Left colon (tissue), 2 donors: ENCODE results near the gene BCAS2. TPM values are rescaled to one million over a fixed set of nuclear protein-coding genes. Genes with fewer than 3 reads are reported as not detected.

Experiments
- total RNA-seq, 2 donors: library from RNA; stranded (reverse); fragmentation: NEBNext Ultra II Directional; extraction: Animal tissue kit (Norgen Biotek cat#: 25700); gene quantifications; one replicate each; pipeline ENCODE4 v1.2.1, GENCODE V29; 2021
- donor health status: DM: no; HTN: no; CAD: no.
- donor health status: DM: yes; HTN: yes; CAD: no.

Gene BCAS2
- total RNA-seq, 2 donors from 2014 or later, result 27.2 to 31.2 TPM

Other genes with a start within 250 kb of the BCAS2 start
- gene TRIM33, start 70.4 kb downstream of the BCAS2 start, total RNA-seq, result 10 to 100 TPM; 28.6 to 31.0 TPM
- gene DENND2C, start 88.4 kb upstream of the BCAS2 start, total RNA-seq, result 1 to 10 TPM in 1 of 2 donors, under 1 TPM in 1; 0.64 to 1.3 TPM
- 1 to 10 TPM in 1 of 2 donors, under 1 TPM in 1; 0.82 to 2.2 TPM for gene AMPD1, start 113.9 kb upstream of the BCAS2 start, total RNA-seq
- 10 to 100 TPM; 48.4 to 63.6 TPM for gene NRAS, start 135.2 kb upstream of the BCAS2 start, total RNA-seq
- 100 to 1,000 TPM; 396 to 464 TPM for gene CSDE1, start 176.4 kb upstream of the BCAS2 start, total RNA-seq
- 10 to 100 TPM; 34.7 to 44.9 TPM for gene SIKE1, start 199.1 kb upstream of the BCAS2 start, total RNA-seq